SK-N-SH (cell line): ENCODE data around the gene NBPF1. TPM values are rescaled to one million over a fixed set of nuclear protein-coding genes. Genes with fewer than 3 reads are reported as not detected.
"Not testable (repeated sequence)": the region's sequence is repeated elsewhere in the genome, so short reads cannot be mapped to it uniquely, and the experiment has no call there.

Experiments used
- CTCF ChIA-PET: fragments of 300-600, 350-600 bp; formaldehyde crosslinking; extraction: SDS; loops from one replicate; lab custom pipeline; 2021; lab: Yijun Ruan, JAX
- POLR2A ChIA-PET: fragments of 350-600 bp; sonication (Branson Sonifier 250); formaldehyde crosslinking; extraction: SDS; loops from one replicate; lab custom pipeline; 2020; ENCODE audit warnings: antibody characterized with exemption, inconsistent platforms; lab: Yijun Ruan, JAX
- DNase-seq: peaks from one replicate; pipeline ENCODE4 v3.0.0; 2012
- H2AFZ ChIP-seq: fragments of 200-600 bp; sonication (generic); 2 replicates; pipeline ENCODE4 v1.8.1; 2016; ENCODE audit warnings: antibody characterized with exemption, mild to moderate bottlenecking, low read depth
- H3F3A ChIP-seq: fragments of 200-600 bp; sonication (generic); replicated peaks from 2 replicates; pipeline ENCODE3; 2016; ENCODE audit warnings: antibody characterized with exemption, mild to moderate bottlenecking; ENCODE audit not compliant: insufficient read depth
- H3K27ac ChIP-seq, 2 experiments: fragments of 200-500 bp in 1 of 2; fragments of 200-600 bp in 1 of 2; sonication (Bioruptor generic) in 1 of 2; sonication (generic), shearing (Covaris generic) in 1 of 2; 2 replicates each; pipeline versions ENCODE4 v1.5.1 to v1.6.1; 2014 to 2016; ENCODE audit warnings: low read depth in 2 of 2, inconsistent platforms in 1 of 2, low read length in 1 of 2, mild to moderate bottlenecking in 1 of 2, mixed read lengths in 1 of 2
- H3K27me3 ChIP-seq: fragments of 200-600 bp; sonication (generic), shearing (Covaris generic); 2 replicates; pipeline ENCODE4 v1.6.1; 2016; ENCODE audit warnings: mixed run types; ENCODE audit not compliant: insufficient read depth
- H3K36me3 ChIP-seq, 2 experiments: fragments of 200-500 bp in 1 of 2; fragments of 200-600 bp in 1 of 2; sonication (Bioruptor generic) in 1 of 2; sonication (generic) in 1 of 2; replicated peaks in 1 of 2; 2 replicates each; pipeline versions ENCODE3 to v1.5.1; 2014 to 2016; ENCODE audit warnings: low read length in 1 of 2, mild to moderate bottlenecking in 1 of 2; ENCODE audit not compliant: insufficient read depth in 2 of 2, control insufficient read depth in 1 of 2
- H3K4me1 ChIP-seq, 2 experiments: fragments of 200-500 bp in 1 of 2; fragments of 200-600 bp in 1 of 2; sonication (Bioruptor generic) in 1 of 2; sonication (generic), shearing (Covaris generic) in 1 of 2; 2 replicates each; pipeline versions ENCODE4 v1.5.1 to v1.6.1; 2014 to 2016; ENCODE audit warnings: low read depth in 1 of 2, low read length in 1 of 2, mixed run types in 1 of 2; ENCODE audit not compliant: insufficient read depth in 2 of 2, control insufficient read depth in 1 of 2
- H3K4me2 ChIP-seq: fragments of 200-600 bp; sonication (generic), shearing (Covaris generic); 2 replicates; pipeline ENCODE4 v1.6.1; 2017; ENCODE audit warnings: mixed run types
- H3K4me3 ChIP-seq, 2 experiments: fragments of 200-500 bp in 1 of 2; fragments of 200-600 bp in 1 of 2; sonication (Bioruptor generic) in 1 of 2; sonication (generic), shearing (Covaris generic) in 1 of 2; 2 replicates each; pipeline versions ENCODE4 v1.5.1 to v1.8.1; 2014 to 2016; ENCODE audit warnings: low read depth in 2 of 2, inconsistent platforms in 1 of 2, low read length in 1 of 2, mild to moderate bottlenecking in 1 of 2, mixed read lengths in 1 of 2, moderate library complexity in 1 of 2
- H3K79me2 ChIP-seq: fragments of 200-600 bp; sonication (generic); 2 replicates; pipeline ENCODE4 v1.8.1; 2017; ENCODE audit warnings: mild to moderate bottlenecking; ENCODE audit not compliant: insufficient read depth
- H3K9ac ChIP-seq: fragments of 200-600 bp; sonication (generic); 2 replicates; pipeline ENCODE4 v1.6.1; 2017; ENCODE audit warnings: mixed run types
- H3K9me2 ChIP-seq: fragments of 200-600 bp; sonication (generic); 2 replicates; pipeline ENCODE4 v1.6.1; 2017; ENCODE audit warnings: mixed run types
- H3K9me3 ChIP-seq: fragments of 200-600 bp; sonication (generic); 2 replicates; pipeline ENCODE4 v1.6.1; 2017; ENCODE audit warnings: mixed run types, mild to moderate bottlenecking, moderate library complexity
- H4K20me1 ChIP-seq: fragments of 200-600 bp; sonication (generic); 2 replicates; pipeline ENCODE4 v1.6.1; 2017; ENCODE audit warnings: mild to moderate bottlenecking, mixed run types; ENCODE audit not compliant: insufficient read depth
- CTCF ChIP-seq: fragments of 200-600 bp; sonication (generic); IDR thresholded peaks from 2 replicates; pipeline ENCODE4 v1.6.1; 2017; ENCODE audit warnings: antibody characterized with exemption, mild to moderate bottlenecking, moderate library complexity
- FOSL2 ChIP-seq: IDR thresholded peaks from 2 replicates; pipeline ENCODE4 v1.4.0; 2012; ENCODE audit warnings: low read depth, mild to moderate bottlenecking, moderate library complexity, borderline replicate concordance
- FOXM1 ChIP-seq: IDR thresholded peaks from 2 replicates; pipeline ENCODE4 v1.4.0; 2012; ENCODE audit warnings: low read depth, mild to moderate bottlenecking
- IRF3 ChIP-seq: fragments of 150-350 bp; IDR thresholded peaks from 2 replicates; pipeline ENCODE4 v1.6.1; 2016; ENCODE audit warnings: mild to moderate bottlenecking, low read depth, low read length
- JUND ChIP-seq: IDR thresholded peaks from 2 replicates; pipeline ENCODE4 v1.4.0; 2012
- MEF2A ChIP-seq: IDR thresholded peaks from 2 replicates; pipeline ENCODE4 v1.4.0; 2012; ENCODE audit warnings: low read depth, borderline replicate concordance
- NFIC ChIP-seq: IDR thresholded peaks from 2 replicates; pipeline ENCODE4 v1.4.0; 2012; ENCODE audit warnings: borderline replicate concordance
- POLR2AphosphoS5 ChIP-seq: IDR thresholded peaks from 2 replicates; pipeline ENCODE4 v1.6.1; 2012; ENCODE audit warnings: low read depth, low read length
- RXRA ChIP-seq: IDR thresholded peaks from 2 replicates; pipeline ENCODE4 v1.4.0; 2012; ENCODE audit warnings: low read depth, mild to moderate bottlenecking, borderline replicate concordance
- SIN3A ChIP-seq: IDR thresholded peaks from 2 replicates; pipeline ENCODE4 v1.6.1; 2012; ENCODE audit warnings: low read depth, mild to moderate bottlenecking, low read length, moderate library complexity, borderline replicate concordance
- SMC3 ChIP-seq: IDR thresholded peaks from 2 replicates; pipeline ENCODE4 v1.6.1; 2012; ENCODE audit warnings: low read depth, low read length, improper control_type of control experiment
- TEAD4 ChIP-seq: IDR thresholded peaks from 2 replicates; pipeline ENCODE4 v1.4.0; 2012; ENCODE audit warnings: mild to moderate bottlenecking, borderline replicate concordance; ENCODE audit not compliant: insufficient read depth
- ZBTB33 ChIP-seq: IDR thresholded peaks from 2 replicates; pipeline ENCODE4 v1.4.0; 2012; ENCODE audit warnings: low read depth, borderline replicate concordance
- WGBS: methylation state at CpG from one replicate; pipeline ENCODE4 v1.1.6; 2017; ENCODE audit warnings: low lambda C conversion rate; 5-methylcytosine and 5-hydroxymethylcytosine counted together
- polyA plus RNA-seq, 3 experiments: library from polyadenylated mRNA; depleted of rRNA; stranded (reverse); fragments of >200 nt; gene quantifications; 2 replicates each; pipeline ENCODE4 v1.2.3, GENCODE V29; 2012

NBPF1 gene
- polyA plus RNA-seq, 1 of the 3 experiments (the other 2 are of a cell fraction): 29.8 TPM

GRCh38 chr1:16609761-16610160 is 3.6 kb downstream of the NBPF1 start:
- peaks cover 11% of the 10 kb centered on the region; the same call in 1 of the 2 replicates for H4K20me1 ChIP-seq
- peaks cover 37 to 38% of the 10 kb centered on the region in 2 experiments for H3K36me3 ChIP-seq
- H3F3A ChIP-seq, H3K9me2 ChIP-seq, H3K9me3 ChIP-seq, H2AFZ ChIP-seq, H3K27me3 ChIP-seq, H3K4me3 ChIP-seq, H3K27ac ChIP-seq, H3K4me2 ChIP-seq, DNase-seq, POLR2A ChIA-PET, H3K9ac ChIP-seq: not testable (repeated sequence)
- H3K79me2 ChIP-seq: peaks cover 53% of the 10 kb centered on the region
- CTCF ChIA-PET: interaction anchor here (0.8 to 9.8 kb wide), 11 partner anchors 9 to 310 kb away, joined by 3 to 130 read pairs (median 4); no protein-coding TSS in a partner anchor
- H3K4me1 ChIP-seq: peaks cover 20 to 23% of the 10 kb centered on the region in 2 experiments; a peak in 3 of 4 replicates
- 84% methylated on average over 4 of the region's 4 CpGs for WGBS

- Histone ChIP-seq H3K9me3 (no peaks in the 10 kb centered on the region), H3K27ac (no peak overlapping the region), H3K9ac (no peak overlapping the region), H4K20me1 (peaks cover 11% of the 10 kb centered on the region; the same call in 1 of the 2 replicates), H3K4me3 (no peak overlapping the region), H3K4me2 (no peak overlapping the region), H3K36me3 (peaks cover 39% of the 10 kb centered on the region in 2 experiments), H3F3A (peaks cover 4% of the 10 kb centered on the region), H3K9me2 (no peaks in the 10 kb centered on the region), H3K4me1 (peaks cover 17 to 22% of the 10 kb centered on the region in 2 experiments; a peak in 3 of 4 replicates), H3K27me3 (no peaks in the 10 kb centered on the region), H3K79me2 (peaks cover 53% of the 10 kb centered on the region), H2AFZ (no peak overlapping the region)
- no peak for TF ChIP-seq SIN3A
- TF ChIP-seq JUND: no peak
- no peak for TF ChIP-seq TEAD4
- TF ChIP-seq CTCF: no peak
- no peak for TF ChIP-seq MEF2A
- TF ChIP-seq POLR2AphosphoS5: no peak
- TF ChIP-seq FOSL2: no peak
- no peak for TF ChIP-seq SMC3
- TF ChIP-seq ZBTB33: no peak
- no peak for TF ChIP-seq NFIC
- no peak for TF ChIP-seq RXRA
- TF ChIP-seq FOXM1: no peak
- TF ChIP-seq IRF3: no peak
- ChIA-PET CTCF (interaction anchor here (0.7 to 9.8 kb wide), 12 partner anchors 8 to 311 kb away, joined by 3 to 130 read pairs (median 4); no protein-coding TSS in a partner anchor), POLR2A (no interaction called here)
- no peak for DNase-seq
- 95% methylated on average over 9 of the region's 9 CpGs for WGBS
Observed at GRCh38 chr1:16608838-16609560, 4.4 kb downstream of the NBPF1 start.

GRCh38 chr1:16607853-16608815 is 5.2 kb downstream of the NBPF1 start:
- Histone ChIP-seq H3K4me1 (peaks cover 13 to 19% of the 10 kb centered on the region in 2 experiments; a peak in 3 of 4 replicates), H3K36me3 (peaks cover 39% of the 10 kb centered on the region in 2 experiments), H3K79me2 (peaks cover 53% of the 10 kb centered on the region), H4K20me1 (peaks cover 11% of the 10 kb centered on the region; the same call in 1 of the 2 replicates)
- POLR2A ChIA-PET, H3K9ac ChIP-seq, DNase-seq, H3K4me3 ChIP-seq, H3K27ac ChIP-seq, H3K9me3 ChIP-seq, H3F3A ChIP-seq, H3K9me2 ChIP-seq, H3K27me3 ChIP-seq, H2AFZ ChIP-seq, H3K4me2 ChIP-seq: not testable (repeated sequence)
- 93% methylated on average over 10 of the region's 10 CpGs for WGBS
- CTCF ChIA-PET: interaction anchor here (0.7 to 9.8 kb wide), 5 partner anchors 10 to 94 kb away, joined by 3 to 130 read pairs (median 6); no protein-coding TSS in a partner anchor
